ENCODE data around the gene AP1G1.
"Not testable (repeated sequence)": the region's sequence is repeated elsewhere in the genome, so short reads cannot be mapped to it uniquely, and the experiment has no call there.

Gene AP1G1

GRCh38 chr16:71840052-71840451 lies 31.4 kb upstream of the AP1G1 start:
- CTCF ChIA-PET: interaction anchor here (0.9 to 1.5 kb wide), 5 partner anchors 11 to 43 kb away, joined by 3 to 5 read pairs (median 3); no protein-coding TSS in a partner anchor
- POLR2A ChIA-PET: no interaction called here
- TF ChIP-seq, protein P1, sequence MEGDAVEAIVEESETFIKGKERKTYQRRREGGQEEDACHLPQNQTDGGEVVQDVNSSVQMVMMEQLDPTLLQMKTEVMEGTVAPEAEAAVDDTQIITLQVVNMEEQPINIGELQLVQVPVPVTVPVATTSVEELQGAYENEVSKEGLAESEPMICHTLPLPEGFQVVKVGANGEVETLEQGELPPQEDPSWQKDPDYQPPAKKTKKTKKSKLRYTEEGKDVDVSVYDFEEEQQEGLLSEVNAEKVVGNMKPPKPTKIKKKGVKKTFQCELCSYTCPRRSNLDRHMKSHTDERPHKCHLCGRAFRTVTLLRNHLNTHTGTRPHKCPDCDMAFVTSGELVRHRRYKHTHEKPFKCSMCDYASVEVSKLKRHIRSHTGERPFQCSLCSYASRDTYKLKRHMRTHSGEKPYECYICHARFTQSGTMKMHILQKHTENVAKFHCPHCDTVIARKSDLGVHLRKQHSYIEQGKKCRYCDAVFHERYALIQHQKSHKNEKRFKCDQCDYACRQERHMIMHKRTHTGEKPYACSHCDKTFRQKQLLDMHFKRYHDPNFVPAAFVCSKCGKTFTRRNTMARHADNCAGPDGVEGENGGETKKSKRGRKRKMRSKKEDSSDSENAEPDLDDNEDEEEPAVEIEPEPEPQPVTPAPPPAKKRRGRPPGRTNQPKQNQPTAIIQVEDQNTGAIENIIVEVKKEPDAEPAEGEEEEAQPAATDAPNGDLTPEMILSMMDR (IDR thresholded peaks at IDR 0.05; ENCODE audit: control extremely low read depth, extremely low read depth, low read depth, missing control alignments): no peak
- no peak for DNase-seq (ENCODE audit: extremely low spot score)

DNA sequence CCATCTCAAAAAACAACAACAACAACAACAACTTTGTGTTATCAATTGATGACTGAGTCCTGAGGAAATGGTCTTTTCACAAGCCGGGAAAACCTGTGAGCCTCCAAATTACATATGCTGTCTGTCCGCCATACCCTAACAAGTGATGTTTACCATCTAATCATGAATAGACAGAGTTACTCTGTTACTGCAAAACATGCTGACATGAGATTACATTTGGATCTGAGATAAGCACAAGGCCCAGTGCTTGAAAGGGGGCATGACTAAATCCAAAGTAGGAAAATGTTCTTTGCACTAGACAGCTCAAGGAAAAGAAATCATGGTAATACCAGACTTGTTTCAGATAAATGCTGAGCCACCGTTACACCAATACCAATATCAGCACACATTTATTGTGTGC lies 28.5 kb upstream of the AP1G1 start:
- ChIA-PET POLR2A (no interaction called here), CTCF (no interaction called here)
- no peak for DNase-seq (ENCODE audit: extremely low spot score)
- TF ChIP-seq, protein P1 (IDR thresholded peaks at IDR 0.05; ENCODE audit: control extremely low read depth, extremely low read depth, low read depth, missing control alignments): no peak

DNA sequence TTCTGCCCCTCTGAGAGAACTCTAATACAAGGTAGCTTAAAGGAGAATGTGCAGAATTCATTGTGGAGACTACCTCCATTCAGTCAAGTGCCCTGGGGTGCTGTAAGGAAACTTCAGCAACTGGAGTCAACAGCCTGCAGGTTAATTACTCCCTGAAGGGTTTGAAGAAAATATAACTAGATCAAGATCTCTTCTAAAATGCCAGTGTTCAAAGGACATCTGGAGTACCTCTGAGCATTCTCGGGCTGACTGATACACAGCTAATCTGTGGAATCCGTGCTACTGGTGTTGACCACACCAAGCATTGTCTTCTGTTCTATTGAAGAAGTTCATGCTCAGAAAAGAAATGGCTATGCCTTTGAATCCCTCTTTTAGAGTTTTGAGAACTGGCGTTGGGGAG lies 25.7 kb upstream of the AP1G1 start:
- DNase-seq (ENCODE audit: extremely low spot score): no peak
- ChIA-PET POLR2A (no interaction called here), CTCF (no interaction called here)
- TF ChIP-seq, protein P1 (IDR thresholded peaks at IDR 0.05; ENCODE audit: control extremely low read depth, extremely low read depth, low read depth, missing control alignments): no peak

- POLR2A ChIA-PET; DNase-seq (ENCODE audit: extremely low spot score): not testable (repeated sequence)
- CTCF ChIA-PET: interaction anchor here (1.3 to 2.3 kb wide), 2 partner anchors 11 to 51 kb away, joined by 3 to 10 read pairs; no protein-coding TSS in a partner anchor
These were observed 23.5 kb upstream of the AP1G1 start for GRCh38 chr16:71832112-71832511.

DNA sequence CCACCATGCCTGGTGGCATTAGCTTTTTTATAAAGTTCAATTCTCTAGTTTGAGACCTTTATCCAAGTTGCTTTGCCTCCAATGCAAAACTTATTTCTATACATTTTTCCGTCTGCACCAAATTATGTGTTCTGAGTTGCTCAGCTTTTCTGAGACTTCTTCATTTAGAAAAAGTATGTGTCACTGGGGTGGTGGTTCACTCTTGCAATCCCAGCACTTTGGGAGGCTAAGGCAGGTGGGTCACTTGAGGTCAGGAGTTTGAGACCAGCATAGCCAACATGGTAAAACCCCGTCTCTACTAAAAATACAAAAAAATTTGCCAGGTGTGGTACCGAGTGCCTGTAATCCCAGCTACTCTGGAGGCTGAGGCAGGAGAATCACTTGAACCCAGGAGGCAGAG lies 23.1 kb upstream of the AP1G1 start:
- CTCF ChIA-PET: interaction anchor here (1.3 to 2.3 kb wide), 3 partner anchors 11 to 51 kb away, joined by 3 to 10 read pairs (median 4); no protein-coding TSS in a partner anchor
- POLR2A ChIA-PET; DNase-seq (ENCODE audit: extremely low spot score): not testable (repeated sequence)

DNA sequence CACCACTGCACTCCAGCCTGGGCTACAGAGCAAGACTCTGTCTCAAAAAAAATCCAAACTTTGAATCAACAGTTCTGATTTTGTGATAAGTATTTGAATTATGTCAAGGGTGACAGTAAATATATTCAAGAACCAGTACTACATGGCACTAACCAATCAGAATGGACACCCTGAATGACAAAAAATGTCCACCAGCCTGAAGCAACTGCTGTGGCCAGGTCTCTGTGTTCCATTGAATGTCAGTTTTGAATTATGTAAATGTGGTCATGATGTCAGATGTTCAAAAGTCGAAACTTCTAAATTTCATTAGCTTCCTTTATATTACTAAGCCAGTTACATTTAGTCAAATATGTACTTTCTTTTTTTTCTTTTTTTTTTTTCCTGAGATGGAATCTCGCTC lies 21.7 kb upstream of the AP1G1 start:
- no peak for DNase-seq (ENCODE audit: extremely low spot score)
- TF ChIP-seq, protein P1 (IDR thresholded peaks at IDR 0.05; ENCODE audit: control extremely low read depth, extremely low read depth, low read depth, missing control alignments): no peak
- ChIA-PET POLR2A (interaction anchor here (0.6 to 1.2 kb wide), 2 partner anchors 14 to 28 kb away, joined by 3 to 7 read pairs; no protein-coding TSS in a partner anchor), CTCF (interaction anchor here (1.1 to 2.3 kb wide), 4 partner anchors 15 to 52 kb away, joined by 3 to 10 read pairs (median 4); no protein-coding TSS in a partner anchor)

GRCh38 chr16:71826533-71827017 lies 17.9 kb upstream of the AP1G1 start:
- DNase-seq (ENCODE audit: extremely low spot score): no peak
- ChIA-PET CTCF (no interaction called here), POLR2A (interaction anchor here (0.5 kb wide), 1 partner anchor 8 kb away, joined by 5 read pairs; no protein-coding TSS in a partner anchor)
- TF ChIP-seq, protein P1 (IDR thresholded peaks at IDR 0.05; ENCODE audit: control extremely low read depth, extremely low read depth, low read depth, missing control alignments): no peak

GRCh38 chr16:71817155-71817500 lies 8.5 kb upstream of the AP1G1 start:
- CTCF ChIA-PET: interaction anchor here (1.5 to 2.6 kb wide), 2 partner anchors 65 to 66 kb away, joined by 5 to 6 read pairs; no protein-coding TSS in a partner anchor
- POLR2A ChIA-PET: interaction anchor here (0.6 to 1.3 kb wide), 5 partner anchors 8 to 67 kb away, joined by 3 to 6 read pairs (median 4); partner anchors contain the start of gene AP1G1
- not testable (repeated sequence) for DNase-seq (ENCODE audit: extremely low spot score)

All from GM10248 (cell line).